SIG-M5 treated with dmso at 0.1 percent for 504 hours (cell line): ENCODE data around the gene NUP214.
"Not testable (repeated sequence)": the region's sequence is repeated elsewhere in the genome, so short reads cannot be mapped to it uniquely, and the experiment has no call there.

Experiments
- DNase-seq: peaks from one replicate; lab custom pipeline; 2025; ENCODE audit not compliant: unreplicated experiment; lab: John Stamatoyannopoulos, UW

NUP214 gene

GRCh38 chr9:131158673-131159072 lies 33.3 kb downstream of the NUP214 start:
- DNase-seq: not testable (repeated sequence)

- DNase-seq: no peak
These were observed 35.2 kb downstream of the NUP214 start for GRCh38 chr9:131160416-131161112.

GRCh38 chr9:131161585-131161984 lies 36.2 kb downstream of the NUP214 start:
- no peak for DNase-seq

- DNase-seq: no peak
These were observed 37.5 kb downstream of the NUP214 start for GRCh38 chr9:131162886-131163285.

GRCh38 chr9:131165523-131165922 lies 40.1 kb downstream of the NUP214 start:
- no peak for DNase-seq

- no peak for DNase-seq
These were observed 41.8 kb downstream of the NUP214 start for GRCh38 chr9:131167146-131167692.

GRCh38 chr9:131167936-131168335 lies 42.5 kb downstream of the NUP214 start:
- no peak for DNase-seq

- DNase-seq: no peak
These were observed 44.3 kb downstream of the NUP214 start for GRCh38 chr9:131169563-131170240.

GRCh38 chr9:131173995-131174394 lies 48.6 kb downstream of the NUP214 start:
- DNase-seq: no peak

- DNase-seq: no peak
These were observed 49.4 kb downstream of the NUP214 start for GRCh38 chr9:131174681-131175239.

- DNase-seq: no peak
These were observed 52.5 kb downstream of the NUP214 start for GRCh38 chr9:131177898-131178297.

- peak; percentile 72 for DNase-seq
These were observed 53.0 kb downstream of the NUP214 start for GRCh38 chr9:131178382-131178781.

GRCh38 chr9:131178926-131179325 lies 53.5 kb downstream of the NUP214 start:
- DNase-seq: no peak

- DNase-seq: no peak
These were observed 54.3 kb downstream of the NUP214 start for GRCh38 chr9:131179561-131180219.

GRCh38 chr9:131180454-131180853 lies 55.1 kb downstream of the NUP214 start:
- DNase-seq: no peak

- DNase-seq: no peak
These were observed 55.8 kb downstream of the NUP214 start for GRCh38 chr9:131181091-131181681.

- no peak for DNase-seq
These were observed 60.5 kb downstream of the NUP214 start for GRCh38 chr9:131185924-131186323.

- DNase-seq: no peak
These were observed 61.2 kb downstream of the NUP214 start for GRCh38 chr9:131186622-131187021.

- no peak for DNase-seq
These were observed 62.6 kb downstream of the NUP214 start for GRCh38 chr9:131187957-131188356.

GRCh38 chr9:131188976-131189375 lies 63.6 kb downstream of the NUP214 start:
- DNase-seq: no peak

- no peak for DNase-seq
These were observed 64.8 kb downstream of the NUP214 start for GRCh38 chr9:131190191-131190590.
